OCI-LY7 (cell line): ENCODE data around the gene GNB1L. TPM values are rescaled to one million over a fixed set of nuclear protein-coding genes. Genes with fewer than 3 reads are reported as not detected.

Experiments used
- BruUV-seq: library from RNA; stranded (reverse); fragments of 400-500 nt; replicated peaks from 2 replicates; lab custom pipeline; 2021; lab: Mats Ljungman, UMichigan
- CTCF ChIA-PET: fragments of 300-600 bp; sonication (Branson Sonifier 250); formaldehyde crosslinking; loops from one replicate; lab custom pipeline; 2022; ENCODE audit warnings: antibody characterized with exemption; ENCODE audit not compliant: unreplicated experiment; lab: Charles Lee
- POLR2A ChIA-PET: fragments of 300-600 bp; sonication (Branson Sonifier 250); formaldehyde crosslinking; loops from one replicate; lab custom pipeline; 2022; ENCODE audit warnings: antibody characterized with exemption; lab: Charles Lee
- DNase-seq: peaks from one replicate; pipeline ENCODE4 v3.0.0-alpha.2; 2015; ENCODE audit warnings: low spot score
- H2AFZ ChIP-seq: fragments of 200-600 bp; sonication (generic), shearing (Covaris generic); 2 replicates; pipeline ENCODE4 v1.6.1; 2014; ENCODE audit warnings: mild to moderate bottlenecking, antibody characterized with exemption, low read length, moderate library complexity
- H3K27ac ChIP-seq: fragments of 200-600 bp; sonication (generic); 2 replicates; pipeline ENCODE4 v1.5.1; 2014; ENCODE audit warnings: mixed run types, low read depth, mild to moderate bottlenecking, moderate library complexity, low read length, inconsistent platforms; ENCODE audit not compliant: poor library complexity, severe bottlenecking
- H3K36me3 ChIP-seq: fragments of 200-600 bp; sonication (generic); 2 replicates; pipeline ENCODE4 v1.6.1; 2014; ENCODE audit warnings: mild to moderate bottlenecking, antibody characterized with exemption, low read length, moderate library complexity, mixed read lengths; ENCODE audit not compliant: insufficient read depth
- H3K4me1 ChIP-seq: fragments of 200-600 bp; sonication (generic); 2 replicates; pipeline ENCODE4 v1.5.1; 2014; ENCODE audit warnings: mild to moderate bottlenecking, low read length; ENCODE audit not compliant: insufficient read depth, poor library complexity, severe bottlenecking
- H3K4me2 ChIP-seq: fragments of 200-600 bp; sonication (generic); 2 replicates; pipeline ENCODE4 v1.6.1; 2014; ENCODE audit warnings: mild to moderate bottlenecking, low read length
- H3K4me3 ChIP-seq: fragments of 200-600 bp; sonication (generic); 2 replicates; pipeline ENCODE4 v1.5.1; 2014; ENCODE audit warnings: mild to moderate bottlenecking, low read depth, low read length; ENCODE audit not compliant: poor library complexity, severe bottlenecking
- H3K79me2 ChIP-seq: fragments of 200-600 bp; sonication (generic); 2 replicates; pipeline ENCODE4 v1.6.1; 2016; ENCODE audit warnings: low read depth, mild to moderate bottlenecking, low read length, moderate library complexity, mixed read lengths; ENCODE audit not compliant: insufficient read depth
- H3K9me2 ChIP-seq: fragments of 200-600 bp; sonication (generic); 2 replicates; pipeline ENCODE4 v1.6.1; 2016; ENCODE audit warnings: mild to moderate bottlenecking, low read length, mixed read lengths; ENCODE audit not compliant: insufficient read depth
- H3K9me3 ChIP-seq: fragments of 200-600 bp; sonication (generic); 2 replicates; pipeline ENCODE4 v1.6.1; 2014; ENCODE audit warnings: mild to moderate bottlenecking, mixed run types, low read length, mixed read lengths
- H4K20me1 ChIP-seq: fragments of 200-600 bp; sonication (generic); 2 replicates; pipeline ENCODE4 v1.6.1; 2014; ENCODE audit warnings: mild to moderate bottlenecking, antibody characterized with exemption, low read length, moderate library complexity, mixed read lengths; ENCODE audit not compliant: insufficient read depth
- EZH2phosphoT487 ChIP-seq: fragments of 200-600 bp; sonication (generic); IDR thresholded peaks from 2 replicates; pipeline ENCODE4 v1.6.1; 2018; ENCODE audit warnings: low read depth, borderline replicate concordance, mild to moderate bottlenecking, mixed run types, antibody characterized with exemption, low read length, moderate library complexity, mixed read lengths
- intact Hi-C: fragments of 100-400 bp; cut with micrococcal nuclease; formaldehyde crosslinking; loops from one replicate; pipeline ENCODE4 v1.10.0; 2022; ENCODE audit not compliant: unreplicated experiment
- total RNA-seq, 2 experiments: library from RNA; depleted of rRNA in 1 of 2; stranded (reverse); fragments of >200 nt in 1 of 2; shearing (Covaris generic) in 1 of 2; gene quantifications; 2 replicates each; pipeline ENCODE4 v1.2.3, GENCODE V29; 2014 to 2022
- TF ChIP-seq, protein P1 (sequence below): fragments of 200-600 bp; sonication (generic); conservative IDR thresholded peaks from 2 replicates; pipeline ENCODE4 v1.5.1; 2014; ENCODE audit warnings: mild to moderate bottlenecking, antibody characterized with exemption, low read length, moderate library complexity, mixed read lengths

Gene GNB1L
- total RNA-seq, 2 experiments from 2014 or later = 13.1 to 26.7 TPM

GRCh38 chr22:19772673-19773469, 81.8 kb downstream of the GNB1L start:
- ChIA-PET POLR2A (interaction anchor here (0.5 to 1.8 kb wide), 11 partner anchors 11 to 295 kb away, joined by 3 to 8 read pairs (median 4); no protein-coding TSS in a partner anchor), CTCF (interaction anchor here (0.9 to 2.2 kb wide), 4 partner anchors 16 to 124 kb away, joined by 3 to 8 read pairs (median 4); no protein-coding TSS in a partner anchor)
- Histone ChIP-seq H3K4me2 (peak overlapping the region; percentile 76), H3K4me1 (peaks cover 53% of the 10 kb centered on the region), H3K36me3 (no peaks in the 10 kb centered on the region), H3K9me2 (no peaks in the 10 kb centered on the region), H2AFZ (peak overlapping the region; percentile 76; the same call in 1 of the 2 replicates), H3K79me2 (no peaks in the 10 kb centered on the region), H3K4me3 (peak overlapping the region; percentile 60), H3K9me3 (no peaks in the 10 kb centered on the region), H4K20me1 (no peaks in the 10 kb centered on the region), H3K27ac (peak overlapping the region; percentile 81)
- no TSS peak for BruUV-seq
- intact Hi-C loops = loop anchor here (2.0 kb wide), 3 partner anchors 42 to 118 kb away; partner anchors contain the start of genes GNB1L and RTL10
- peak; percentile 98 for DNase-seq
- no peak for TF ChIP-seq EZH2phosphoT487
- TF ChIP-seq, protein P1, sequence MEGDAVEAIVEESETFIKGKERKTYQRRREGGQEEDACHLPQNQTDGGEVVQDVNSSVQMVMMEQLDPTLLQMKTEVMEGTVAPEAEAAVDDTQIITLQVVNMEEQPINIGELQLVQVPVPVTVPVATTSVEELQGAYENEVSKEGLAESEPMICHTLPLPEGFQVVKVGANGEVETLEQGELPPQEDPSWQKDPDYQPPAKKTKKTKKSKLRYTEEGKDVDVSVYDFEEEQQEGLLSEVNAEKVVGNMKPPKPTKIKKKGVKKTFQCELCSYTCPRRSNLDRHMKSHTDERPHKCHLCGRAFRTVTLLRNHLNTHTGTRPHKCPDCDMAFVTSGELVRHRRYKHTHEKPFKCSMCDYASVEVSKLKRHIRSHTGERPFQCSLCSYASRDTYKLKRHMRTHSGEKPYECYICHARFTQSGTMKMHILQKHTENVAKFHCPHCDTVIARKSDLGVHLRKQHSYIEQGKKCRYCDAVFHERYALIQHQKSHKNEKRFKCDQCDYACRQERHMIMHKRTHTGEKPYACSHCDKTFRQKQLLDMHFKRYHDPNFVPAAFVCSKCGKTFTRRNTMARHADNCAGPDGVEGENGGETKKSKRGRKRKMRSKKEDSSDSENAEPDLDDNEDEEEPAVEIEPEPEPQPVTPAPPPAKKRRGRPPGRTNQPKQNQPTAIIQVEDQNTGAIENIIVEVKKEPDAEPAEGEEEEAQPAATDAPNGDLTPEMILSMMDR = peak; percentile 72

- peak overlapping the region; percentile 60 for H3K4me3 ChIP-seq
- peak overlapping the region; percentile 81 for H3K27ac ChIP-seq
- intact Hi-C loops = loop anchor here (2.0 kb wide), 3 partner anchors 42 to 118 kb away; partner anchors contain the start of genes GNB1L and RTL10
- peak overlapping the region; percentile 76; the same call in 1 of the 2 replicates for H2AFZ ChIP-seq
- no peaks in the 10 kb centered on the region for H3K36me3 ChIP-seq
- H3K9me2 ChIP-seq = no peaks in the 10 kb centered on the region
- no peaks in the 10 kb centered on the region for H3K9me3 ChIP-seq
- TF ChIP-seq, protein P1 = no peak
- no peak for TF ChIP-seq EZH2phosphoT487
- H4K20me1 ChIP-seq = no peaks in the 10 kb centered on the region
- BruUV-seq = no TSS peak
- no peak for DNase-seq
- CTCF ChIA-PET = interaction anchor here (1.3 to 2.2 kb wide), 2 partner anchors 15 to 115 kb away, joined by 6 to 8 read pairs; no protein-coding TSS in a partner anchor
- peak overlapping the region; percentile 76 for H3K4me2 ChIP-seq
- H3K79me2 ChIP-seq = no peaks in the 10 kb centered on the region
- peaks cover 53% of the 10 kb centered on the region for H3K4me1 ChIP-seq
- POLR2A ChIA-PET = interaction anchor here (0.6 to 1.8 kb wide), 5 partner anchors 11 to 296 kb away, joined by 3 to 4 read pairs (median 4); no protein-coding TSS in a partner anchor
Measured at GRCh38 chr22:19772422-19772672, 82.3 kb downstream of the GNB1L start.
